Activated naive CD4-positive, alpha-beta T cell treated with anti-CD3 and anti-CD28 coated beads, Interleukin-2, amount 10 ng/mL, durations not matched to agents 7 days and 5 days (primary cell): ENCODE measurements around the gene CA12.

ENCODE experiments used
- CTCF ChIA-PET: fragments of 350-600 bp; sonication (Branson Sonifier 250); formaldehyde crosslinking; loops from one replicate; lab custom pipeline; 2021; ENCODE audit warnings: antibody characterized with exemption; lab: Charles Lee
- DNase-seq: peaks from one replicate; pipeline ENCODE4 v3.0.0-alpha.2; 2020
- H3K27ac Mint-ChIP-seq: one replicate; pipeline ENCODE4 v1.8.0; 2021; ENCODE audit warnings: mild to moderate bottlenecking, moderate library complexity, mixed read lengths
- H3K27me3 Mint-ChIP-seq: one replicate; pipeline ENCODE4 v1.8.0; 2021; ENCODE audit warnings: mild to moderate bottlenecking, mixed read lengths
- H3K36me3 Mint-ChIP-seq: one replicate; pipeline ENCODE4 v1.8.0; 2021; ENCODE audit warnings: mixed read lengths
- H3K4me1 Mint-ChIP-seq: one replicate; pipeline ENCODE4 v1.8.0; 2021; ENCODE audit warnings: mixed read lengths
- H3K4me3 Mint-ChIP-seq: one replicate; pipeline ENCODE4 v1.8.0; 2021; ENCODE audit warnings: mild to moderate bottlenecking, moderate library complexity, mixed read lengths
- H3K9me3 Mint-ChIP-seq: one replicate; pipeline ENCODE4 v1.8.0; 2021; ENCODE audit warnings: mixed read lengths

The CA12 gene

DNA sequence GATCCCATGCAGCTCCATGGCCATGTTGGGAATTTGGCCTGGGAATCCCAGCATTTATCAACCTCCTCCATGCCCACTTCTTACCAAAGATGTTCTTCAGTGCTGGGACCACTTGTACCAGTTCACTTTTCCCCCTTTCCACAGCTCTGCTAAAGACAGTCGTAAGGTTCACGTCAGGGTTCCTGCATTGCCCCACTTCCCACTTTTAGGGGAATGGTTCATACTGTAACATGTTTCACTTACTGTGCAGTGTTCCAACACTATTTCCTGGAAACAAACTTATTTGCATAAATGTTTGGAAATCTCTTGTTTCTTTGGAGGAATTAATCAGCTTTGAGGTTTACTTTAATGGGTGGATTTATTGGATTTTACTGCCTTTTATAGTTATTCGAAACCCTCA lies 87.3 kb downstream of the CA12 start:
- peaks cover 7% of the 10 kb centered on the region for H3K4me1 Mint-ChIP-seq
- peaks cover 8% of the 10 kb centered on the region for H3K36me3 Mint-ChIP-seq
- DNase-seq, result no peak
- CTCF ChIA-PET, result interaction anchor here (0.5 kb wide), 1 partner anchor 795 kb away, joined by 4 read pairs; no protein-coding TSS in a partner anchor
- H3K9me3 Mint-ChIP-seq, result no peaks in the 10 kb centered on the region
- no peak overlapping the region for H3K4me3 Mint-ChIP-seq
- no peak overlapping the region for H3K27ac Mint-ChIP-seq
- no peaks in the 10 kb centered on the region for H3K27me3 Mint-ChIP-seq

DNA sequence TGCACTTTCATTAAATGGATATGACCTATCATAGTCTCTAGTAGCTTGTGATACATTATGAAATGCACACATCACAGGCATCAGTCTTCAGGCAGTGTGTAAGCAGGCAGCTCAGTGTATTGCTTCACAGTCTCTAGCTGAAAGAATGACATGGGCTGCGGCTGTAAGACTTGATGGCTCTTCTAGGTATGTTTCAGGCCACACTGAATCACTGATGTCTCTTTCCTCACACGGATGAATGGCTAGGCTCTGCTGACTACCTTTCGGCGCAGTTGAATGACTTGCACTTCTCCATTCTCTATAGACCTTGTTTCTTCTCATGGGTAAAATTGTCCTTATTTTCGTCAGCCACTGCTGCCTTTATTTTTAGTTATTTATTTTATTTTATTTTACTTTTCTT lies 88.9 kb downstream of the CA12 start:
- peaks cover 8% of the 10 kb centered on the region for H3K36me3 Mint-ChIP-seq
- peaks cover 12% of the 10 kb centered on the region for H3K4me1 Mint-ChIP-seq
- H3K27ac Mint-ChIP-seq, result no peak overlapping the region

DNA sequence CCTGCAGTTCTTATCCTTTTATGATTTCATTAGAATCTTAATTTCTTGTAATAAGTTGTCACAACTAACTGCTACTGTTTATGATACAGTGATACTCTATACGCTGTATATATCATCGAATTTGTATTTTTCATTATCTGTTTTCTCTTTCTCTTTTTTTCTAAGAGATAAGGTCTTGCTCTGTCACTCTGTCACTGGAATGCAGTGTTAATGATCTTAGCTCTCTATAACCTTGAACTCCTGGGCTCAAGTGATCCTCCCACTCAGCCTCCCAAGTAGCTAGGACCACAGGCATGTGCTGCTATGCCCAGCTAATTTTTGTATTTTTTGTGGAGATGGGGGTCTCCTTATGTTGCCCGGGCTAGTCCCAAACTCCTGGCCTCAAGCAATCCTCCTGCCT lies 89.4 kb downstream of the CA12 start:
- Mint-ChIP-seq H3K27ac (no peak overlapping the region), H3K27me3 (no peaks in the 10 kb centered on the region), H3K36me3 (peaks cover 13% of the 10 kb centered on the region), H3K9me3 (no peaks in the 10 kb centered on the region), H3K4me3 (no peak overlapping the region), H3K4me1 (peaks cover 12% of the 10 kb centered on the region)
- DNase-seq, result no peak
- CTCF ChIA-PET, result interaction anchor here (1.1 to 3.6 kb wide), 5 partner anchors 70 to 245 kb away, joined by 3 to 16 read pairs (median 5); no protein-coding TSS in a partner anchor

More for the DNA sequence above, 88.9 kb downstream of the CA12 start:
- Mint-ChIP-seq H3K9me3 (no peaks in the 10 kb centered on the region), H3K4me3 (no peak overlapping the region), H3K27me3 (no peaks in the 10 kb centered on the region)
- CTCF ChIA-PET, result interaction anchor here (3.6 kb wide), 1 partner anchor 112 kb away, joined by 16 read pairs; no protein-coding TSS in a partner anchor
- DNase-seq, result no peak

DNA sequence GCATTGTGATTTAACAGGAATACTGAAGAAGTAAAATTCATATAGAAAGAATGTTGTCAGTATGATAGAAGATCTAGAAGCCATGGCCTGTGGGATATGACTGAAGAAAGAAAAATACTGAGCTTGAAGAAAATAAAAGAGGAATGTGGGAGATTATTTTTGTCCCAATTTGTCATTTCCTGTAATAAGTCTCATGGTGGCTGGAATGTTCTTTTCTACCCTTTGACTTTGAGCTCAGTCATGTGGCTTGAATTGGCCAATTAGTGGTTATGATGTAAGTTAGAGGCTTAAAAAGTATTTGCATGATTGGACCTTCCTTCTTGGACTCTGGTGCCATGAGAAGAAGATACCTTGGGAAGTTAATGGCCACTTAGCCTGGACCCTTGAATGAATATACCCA lies 90.1 kb downstream of the CA12 start:
- Mint-ChIP-seq H3K9me3 (no peaks in the 10 kb centered on the region), H3K27ac (no peak overlapping the region), H3K4me3 (no peak overlapping the region), H3K4me1 (peaks cover 12% of the 10 kb centered on the region), H3K27me3 (no peaks in the 10 kb centered on the region), H3K36me3 (peaks cover 18% of the 10 kb centered on the region)
- no peak for DNase-seq
- CTCF ChIA-PET, result interaction anchor here (0.8 to 3.6 kb wide), 11 partner anchors 8 to 776 kb away, joined by 3 to 16 read pairs (median 4); no protein-coding TSS in a partner anchor

DNA sequence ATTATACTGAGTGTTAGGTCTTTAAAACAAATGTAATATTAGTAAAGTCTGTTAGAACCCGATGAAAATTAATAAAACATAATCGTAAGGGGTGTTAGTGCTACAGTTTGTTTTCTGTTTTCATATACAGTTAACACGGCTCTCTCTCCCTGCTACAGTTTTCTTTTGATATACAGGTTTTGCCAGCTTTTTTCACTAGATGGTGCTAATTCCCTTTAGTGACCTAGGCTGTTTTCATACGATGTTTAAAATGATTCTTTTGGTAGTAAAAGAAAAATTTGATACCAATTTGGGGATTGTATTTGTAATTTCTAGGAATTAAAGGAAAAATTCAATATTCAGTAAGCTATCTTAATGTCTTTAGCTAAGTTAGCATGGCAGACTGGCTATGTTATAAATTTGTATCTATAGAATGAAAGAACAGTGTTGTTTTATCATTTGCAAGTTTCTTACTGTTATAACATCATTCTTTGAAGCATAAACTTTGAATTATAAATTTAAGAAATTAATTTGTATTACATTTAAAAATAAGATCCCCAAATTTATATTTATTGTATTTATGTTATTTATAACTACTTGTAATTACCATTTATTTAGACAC lies 92.8 kb downstream of the CA12 start:
- H3K27ac Mint-ChIP-seq, result no peak overlapping the region
- H3K36me3 Mint-ChIP-seq, result peaks cover 10% of the 10 kb centered on the region
- no peaks in the 10 kb centered on the region for H3K27me3 Mint-ChIP-seq
- CTCF ChIA-PET, result interaction anchor here (0.7 to 2.4 kb wide), 7 partner anchors 86 to 722 kb away, joined by 3 to 16 read pairs (median 3); no protein-coding TSS in a partner anchor
- peaks cover 5% of the 10 kb centered on the region for H3K4me1 Mint-ChIP-seq
- H3K9me3 Mint-ChIP-seq, result no peaks in the 10 kb centered on the region
- no peak for DNase-seq
- H3K4me3 Mint-ChIP-seq, result no peak overlapping the region

DNA sequence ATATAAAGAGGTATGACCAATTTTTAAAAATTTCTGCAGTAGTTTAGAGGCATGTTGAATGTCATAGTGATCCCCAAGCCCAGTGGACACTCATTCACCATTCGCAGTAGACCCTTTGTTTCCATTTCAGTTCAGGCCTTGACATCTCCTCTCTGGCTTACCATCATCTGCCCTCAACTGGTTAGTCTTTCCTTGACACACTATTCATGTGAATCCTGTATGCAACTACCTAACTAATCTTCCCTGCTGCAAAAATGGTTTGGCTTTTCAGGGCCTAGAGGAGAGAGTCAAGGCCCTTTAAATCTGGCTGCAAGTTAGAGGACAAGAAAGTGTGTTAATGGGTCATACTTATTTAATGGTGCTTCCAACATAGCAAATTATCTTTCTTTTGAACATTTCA lies 93.3 kb downstream of the CA12 start:
- CTCF ChIA-PET, result interaction anchor here (1.0 to 2.4 kb wide), 5 partner anchors 86 to 722 kb away, joined by 3 to 16 read pairs (median 6); no protein-coding TSS in a partner anchor
- Mint-ChIP-seq H3K27me3 (no peaks in the 10 kb centered on the region), H3K4me3 (no peak overlapping the region), H3K4me1 (peaks cover 5% of the 10 kb centered on the region), H3K9me3 (no peaks in the 10 kb centered on the region), H3K27ac (no peak overlapping the region), H3K36me3 (peaks cover 12% of the 10 kb centered on the region)
- no peak for DNase-seq

DNA sequence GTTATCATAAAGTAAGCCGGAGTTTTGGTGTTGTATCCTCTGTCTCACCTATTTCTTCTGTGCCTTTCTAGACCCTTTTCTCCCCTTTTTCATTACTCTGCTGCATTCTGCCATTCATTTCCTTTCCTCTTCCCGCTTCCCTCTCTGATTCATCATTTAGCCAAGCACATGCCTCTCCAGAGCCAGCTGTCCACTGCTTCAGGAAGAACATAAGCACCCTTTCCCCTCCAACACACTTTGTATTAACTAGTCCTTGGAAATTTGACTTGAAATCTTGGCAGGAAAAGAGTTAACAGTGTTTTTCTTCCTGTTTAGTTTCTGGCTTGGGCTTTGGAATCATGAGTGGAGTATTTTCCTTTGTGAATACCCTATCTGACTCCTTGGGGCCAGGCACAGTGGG lies 94.5 kb downstream of the CA12 start:
- peaks cover 5% of the 10 kb centered on the region for H3K4me1 Mint-ChIP-seq
- no peak overlapping the region for H3K4me3 Mint-ChIP-seq
- H3K36me3 Mint-ChIP-seq, result peaks cover 15% of the 10 kb centered on the region
- no peak for DNase-seq
- no peaks in the 10 kb centered on the region for H3K27me3 Mint-ChIP-seq
- H3K27ac Mint-ChIP-seq, result no peak overlapping the region
- no peaks in the 10 kb centered on the region for H3K9me3 Mint-ChIP-seq
- CTCF ChIA-PET, result interaction anchor here (1.2 to 2.4 kb wide), 2 partner anchors 114 to 121 kb away, joined by 8 to 16 read pairs; no protein-coding TSS in a partner anchor

DNA sequence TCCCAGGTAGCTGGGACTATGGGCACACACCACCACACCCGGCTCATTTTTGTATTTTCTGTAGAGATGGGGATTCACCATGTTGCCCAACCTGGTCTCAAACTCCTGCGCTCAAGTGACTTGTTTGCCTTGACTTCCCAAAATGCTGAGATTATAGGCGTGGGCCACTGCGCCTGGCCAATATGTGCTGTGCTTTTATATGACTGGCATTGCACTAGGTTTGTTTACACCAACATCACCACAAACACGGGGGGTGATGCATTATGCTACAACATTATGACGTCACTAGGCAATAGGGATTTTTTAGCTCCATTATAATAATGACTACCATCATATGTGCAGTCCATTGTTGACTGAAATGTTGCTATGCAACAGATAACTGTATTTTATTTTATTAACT lies 97.3 kb downstream of the CA12 start:
- no peak overlapping the region for H3K4me3 Mint-ChIP-seq
- H3K36me3 Mint-ChIP-seq, result peaks cover 18% of the 10 kb centered on the region
- peaks cover 5% of the 10 kb centered on the region for H3K4me1 Mint-ChIP-seq
- no peaks in the 10 kb centered on the region for H3K27me3 Mint-ChIP-seq
- H3K9me3 Mint-ChIP-seq, result no peaks in the 10 kb centered on the region
- H3K27ac Mint-ChIP-seq, result no peak overlapping the region
- CTCF ChIA-PET, result interaction anchor here (1.1 kb wide), 1 partner anchor 182 kb away, joined by 3 read pairs; no protein-coding TSS in a partner anchor
- no peak for DNase-seq

DNA sequence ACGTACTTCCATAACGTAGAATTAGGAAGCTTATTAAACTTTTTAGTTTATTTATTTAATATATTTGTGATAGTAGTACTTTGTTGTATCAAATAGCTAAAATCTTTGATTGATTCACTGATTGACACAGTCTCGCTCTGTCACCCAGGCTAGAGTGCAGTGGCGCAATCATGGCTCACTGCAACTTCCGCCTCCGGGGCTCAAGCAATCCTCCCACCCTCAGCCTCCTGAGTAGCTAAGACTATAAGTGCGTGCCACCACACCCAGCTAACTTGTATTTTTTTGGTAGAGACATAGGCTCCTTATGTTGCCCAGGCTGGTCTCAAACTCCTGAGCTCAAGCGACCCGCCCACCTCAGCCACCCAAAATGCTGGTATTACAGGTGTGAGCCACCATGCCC lies 98.5 kb downstream of the CA12 start:
- DNase-seq, result no peak

DNA sequence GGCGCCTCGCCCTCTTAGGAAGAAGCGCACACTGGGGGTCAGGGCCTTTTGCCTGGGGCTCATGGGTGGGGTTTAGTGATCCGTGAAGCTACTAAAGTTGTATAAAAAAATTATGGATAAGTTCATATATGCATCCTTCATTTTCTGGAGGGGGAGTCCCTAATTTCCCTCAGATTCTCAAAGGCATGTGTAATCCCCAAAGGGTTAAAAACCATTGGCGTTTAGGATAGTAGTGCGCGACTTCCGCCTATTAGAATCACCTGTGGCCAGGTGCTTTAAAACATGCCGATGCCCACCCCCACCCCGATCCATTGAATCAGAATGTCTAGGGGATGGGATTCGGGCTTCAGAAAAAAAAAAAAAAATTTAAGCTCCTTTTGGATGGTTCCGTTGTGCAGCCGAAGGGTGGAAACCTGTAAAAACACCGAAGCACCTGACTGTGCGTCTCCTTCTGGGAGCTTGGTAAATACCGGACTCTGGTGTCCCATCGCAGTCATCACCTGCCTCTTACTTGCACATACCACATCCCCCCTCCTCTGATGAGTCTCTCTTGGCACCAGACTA lies 103.7 kb downstream of the CA12 start:
- CTCF ChIA-PET, result interaction anchor here (0.7 kb wide), 1 partner anchor 789 kb away, joined by 4 read pairs; no protein-coding TSS in a partner anchor
- H3K27ac Mint-ChIP-seq, result no peak overlapping the region
- H3K9me3 Mint-ChIP-seq, result no peaks in the 10 kb centered on the region
- H3K4me3 Mint-ChIP-seq, result peak overlapping the region; percentile 76
- H3K36me3 Mint-ChIP-seq, result peaks cover 7% of the 10 kb centered on the region
- H3K4me1 Mint-ChIP-seq, result peaks cover 44% of the 10 kb centered on the region
- H3K27me3 Mint-ChIP-seq, result no peaks in the 10 kb centered on the region
- DNase-seq, result no peak

More for the DNA sequence above, 98.5 kb downstream of the CA12 start:
- Mint-ChIP-seq H3K9me3 (no peaks in the 10 kb centered on the region), H3K4me3 (no peak overlapping the region), H3K36me3 (peaks cover 18% of the 10 kb centered on the region), H3K27me3 (no peaks in the 10 kb centered on the region), H3K4me1 (peaks cover 12% of the 10 kb centered on the region), H3K27ac (no peak overlapping the region)
- CTCF ChIA-PET, result interaction anchor here (1.0 to 1.5 kb wide), 3 partner anchors 8 to 183 kb away, joined by 3 to 4 read pairs (median 4); no protein-coding TSS in a partner anchor

DNA sequence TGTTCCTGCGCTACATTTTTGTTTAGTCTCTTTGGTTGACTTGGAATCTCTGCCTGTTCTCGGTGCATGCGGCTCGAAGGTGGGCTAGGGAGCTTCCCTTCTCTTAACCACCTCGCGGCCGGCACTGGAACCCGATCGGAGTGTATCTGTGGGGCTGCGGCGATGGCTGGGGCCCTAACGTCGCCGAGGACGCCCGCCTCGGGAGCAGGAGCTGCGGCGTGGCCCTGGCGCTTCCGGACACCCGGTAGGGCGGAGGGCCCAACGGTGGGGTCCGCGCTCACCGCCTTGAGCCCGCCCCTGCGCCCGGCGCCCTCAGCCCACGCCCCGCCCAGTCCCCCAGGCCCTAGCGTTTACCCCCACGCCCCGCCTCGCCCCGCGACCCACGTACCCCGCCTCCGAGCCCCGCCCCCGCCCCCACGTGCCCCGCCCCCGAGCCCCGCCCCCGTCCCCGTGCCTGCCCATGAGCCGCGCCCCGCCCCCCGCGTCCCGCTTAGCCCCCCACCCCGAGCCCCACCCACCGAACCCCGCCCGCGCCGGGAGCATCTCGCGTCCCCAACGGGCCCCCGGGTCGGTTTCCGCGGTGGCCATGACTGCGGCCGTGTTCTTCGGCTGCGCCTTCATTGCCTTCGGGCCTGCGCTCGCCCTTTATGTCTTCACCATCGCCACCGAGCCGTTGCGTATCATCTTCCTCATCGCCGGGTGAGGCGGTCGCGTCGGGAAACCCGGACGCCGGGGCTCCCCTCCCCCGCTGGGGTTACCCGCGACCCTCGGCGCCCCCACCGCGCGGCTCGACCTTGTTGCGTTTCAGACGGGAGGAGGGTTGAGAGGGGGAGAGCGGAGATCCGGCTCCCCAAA lies 104.4 kb downstream of the CA12 start, which contains the start of gene APH1B:
Gene APH1B (plus strand): TSS at position 568 of the 855 bp plus-strand sequence. CDS start 19 bp downstream, at position 587.
- Mint-ChIP-seq H3K4me3 (peak within 1 kb of the TSS; percentile 86), H3K27me3 (no peaks in the 10 kb centered on the region), H3K27ac (peak within 1 kb of the TSS; percentile 86), H3K4me1 (peaks cover 46% of the 10 kb centered on the region), H3K36me3 (peaks cover 12% of the 10 kb centered on the region), H3K9me3 (no peaks in the 10 kb centered on the region)
- CTCF ChIA-PET, result interaction anchor here (1.0 to 1.5 kb wide), 2 partner anchors 85 to 111 kb away, joined by 4 to 6 read pairs; no protein-coding TSS in a partner anchor
- peak; percentile 90 for DNase-seq

DNA sequence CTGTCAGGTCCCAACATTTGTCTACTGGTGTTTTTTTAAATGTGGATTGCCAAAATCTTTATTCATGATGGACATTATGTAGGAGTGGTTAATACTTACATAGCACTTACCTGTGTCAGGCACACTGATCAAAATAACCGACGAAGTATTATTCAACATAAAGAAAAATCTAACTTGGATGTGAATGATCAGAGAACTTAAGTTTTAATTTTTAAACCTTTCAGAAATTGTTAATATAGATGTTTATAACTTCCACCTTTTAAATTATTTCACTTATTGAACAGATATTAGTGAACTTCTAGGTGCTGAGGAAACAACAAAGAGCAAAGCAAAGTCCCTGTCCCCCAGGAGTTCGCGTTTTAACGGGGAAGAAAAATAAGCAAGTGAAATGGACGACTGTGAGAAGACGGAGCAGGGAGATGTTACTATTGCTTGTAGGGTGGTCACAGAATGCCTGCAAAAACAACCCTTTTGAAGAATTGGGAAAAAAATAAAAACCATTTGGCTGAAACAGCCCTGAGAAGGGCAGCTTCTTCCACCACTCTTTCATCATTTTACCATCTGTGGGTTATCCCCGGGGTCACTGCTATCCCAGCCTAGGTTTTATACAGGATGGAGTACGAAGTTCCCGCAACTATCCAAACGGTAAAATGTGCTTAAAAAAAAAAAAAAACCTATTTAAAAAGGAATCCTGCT lies 105.2 kb downstream of the CA12 start:
- H3K27me3 Mint-ChIP-seq, result no peaks in the 10 kb centered on the region
- CTCF ChIA-PET, result interaction anchor here (0.7 to 1.5 kb wide), 3 partner anchors 15 to 110 kb away, joined by 3 to 6 read pairs (median 4); no protein-coding TSS in a partner anchor
- H3K36me3 Mint-ChIP-seq, result peaks cover 12% of the 10 kb centered on the region
- H3K4me3 Mint-ChIP-seq, result peak overlapping the region; percentile 86
- no peak for DNase-seq
- H3K27ac Mint-ChIP-seq, result peak overlapping the region; percentile 86
- H3K4me1 Mint-ChIP-seq, result peaks cover 46% of the 10 kb centered on the region
- no peaks in the 10 kb centered on the region for H3K9me3 Mint-ChIP-seq

DNA sequence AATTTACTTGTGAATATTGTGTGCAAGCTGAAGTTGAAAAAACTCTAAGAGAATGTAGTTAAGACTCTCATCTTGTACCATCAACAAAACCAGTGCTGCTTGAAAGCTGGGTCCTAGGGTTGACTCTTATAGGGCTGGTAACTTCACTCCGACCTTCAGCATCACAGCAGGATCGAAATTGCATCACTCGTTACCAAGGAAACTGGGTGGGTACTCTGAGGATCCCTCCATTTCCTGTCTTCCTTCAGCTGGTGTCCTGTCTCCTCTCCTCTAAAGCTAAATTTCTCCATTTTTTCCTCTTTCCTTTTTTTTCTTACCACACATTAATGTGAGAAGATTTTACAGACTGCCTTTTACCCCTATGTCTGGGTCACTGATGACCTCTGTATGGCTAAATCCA lies 107.2 kb downstream of the CA12 start:
- Mint-ChIP-seq H3K9me3 (no peaks in the 10 kb centered on the region), H3K27me3 (no peaks in the 10 kb centered on the region), H3K27ac (peak overlapping the region; percentile 8), H3K36me3 (peaks cover 19% of the 10 kb centered on the region), H3K4me1 (peaks cover 46% of the 10 kb centered on the region), H3K4me3 (no peak overlapping the region)
- DNase-seq, result peak; percentile 36
- CTCF ChIA-PET, result interaction anchor here (0.8 to 1.6 kb wide), 3 partner anchors 10 to 106 kb away, joined by 3 to 4 read pairs (median 3); no protein-coding TSS in a partner anchor
